Mesendoderm (in vitro differentiated cells): ENCODE results near the gene TAPT1. TPM values are rescaled to one million over a fixed set of nuclear protein-coding genes. Genes with fewer than 3 reads are reported as not detected.
"Not testable (repeated sequence)": the region's sequence is repeated elsewhere in the genome, so short reads cannot be mapped to it uniquely, and the experiment has no call there.

Experiments used
- DNase-seq: peaks from one replicate; pipeline ENCODE4 v3.0.0; 2013
- H2AK5ac ChIP-seq: 2 replicates; pipeline ENCODE4 v1.6.1; 2013; ENCODE audit warnings: low read length, inconsistent platforms
- H2BK120ac ChIP-seq: 2 replicates; pipeline ENCODE4 v1.6.1; 2013; ENCODE audit warnings: low read depth, mild to moderate bottlenecking, low read length, moderate library complexity, mixed read lengths
- H2BK15ac ChIP-seq: replicated peaks from 2 replicates; pipeline ENCODE4 v1.6.1; 2013; ENCODE audit warnings: low read depth, mild to moderate bottlenecking, moderate library complexity
- H2BK5ac ChIP-seq: 2 replicates; pipeline ENCODE4 v1.6.1; 2013; ENCODE audit warnings: low read length, inconsistent platforms
- H3K18ac ChIP-seq: 2 replicates; pipeline ENCODE4 v1.6.1; 2013; ENCODE audit warnings: mild to moderate bottlenecking, low read length, mixed read lengths
- H3K23ac ChIP-seq: one replicate; pipeline ENCODE4 v1.6.1; 2013; ENCODE audit warnings: low read length
- H3K27ac ChIP-seq: 2 replicates; pipeline ENCODE4 v1.5.1; 2013; ENCODE audit warnings: low read depth, mild to moderate bottlenecking, inconsistent platforms, low read length, moderate library complexity
- H3K27me3 ChIP-seq: 2 replicates; pipeline ENCODE4 v1.6.1; 2013; ENCODE audit warnings: low read length, control low read depth, mild to moderate bottlenecking, inconsistent platforms; ENCODE audit not compliant: insufficient read depth, poor library complexity
- H3K36me3 ChIP-seq: 2 replicates; pipeline ENCODE4 v1.6.1; 2013; ENCODE audit warnings: low read length, inconsistent platforms; ENCODE audit not compliant: control insufficient read depth, insufficient read depth
- H3K4ac ChIP-seq: one replicate; pipeline ENCODE4 v1.6.1; 2013; ENCODE audit warnings: low read depth, mild to moderate bottlenecking, low read length, moderate library complexity
- H3K4me1 ChIP-seq: 2 replicates; pipeline ENCODE4 v1.6.1; 2013; ENCODE audit warnings: low read depth, low read length, inconsistent platforms; ENCODE audit not compliant: control insufficient read depth
- H3K4me2 ChIP-seq: 2 replicates; pipeline ENCODE4 v1.6.1; 2013; ENCODE audit warnings: low read length
- H3K4me3 ChIP-seq: 2 replicates; pipeline ENCODE4 v1.5.1; 2013; ENCODE audit warnings: mild to moderate bottlenecking, low read length
- H3K56ac ChIP-seq: one replicate; pipeline ENCODE4 v1.6.1; 2013; ENCODE audit warnings: low read length
- H3K79me1 ChIP-seq: 2 replicates; pipeline ENCODE4 v1.6.1; 2013; ENCODE audit warnings: low read length, inconsistent platforms
- H3K79me2 ChIP-seq: 2 replicates; pipeline ENCODE4 v1.6.1; 2013; ENCODE audit warnings: mild to moderate bottlenecking, low read length; ENCODE audit not compliant: control insufficient read depth, insufficient read depth
- H3K9ac ChIP-seq: 2 replicates; pipeline ENCODE4 v1.6.1; 2013; ENCODE audit warnings: low read length, inconsistent platforms
- H4K5ac ChIP-seq: one replicate; pipeline ENCODE4 v1.6.1; 2013; ENCODE audit warnings: low read length
- H4K8ac ChIP-seq: one replicate; pipeline ENCODE4 v1.6.1; 2013; ENCODE audit warnings: low read depth, mild to moderate bottlenecking, control low read depth, low read length, moderate library complexity
- WGBS: extraction: QIAGEN DNeasy Blood & Tissue Kit; methylation state at CpG from one replicate; pipeline ENCODE4 v1.1.7; 2013; ENCODE audit warnings: low lambda C conversion rate, missing lambda C conversion rate; ENCODE audit not compliant: insufficient coverage; ENCODE audit errors: extremely low coverage; 5-methylcytosine and 5-hydroxymethylcytosine counted together
- polyA plus RNA-seq, 2 experiments: library from polyadenylated mRNA; stranded (reverse); fragments of 200-250 nt; gene quantifications; one replicate each; pipeline ENCODE4 v1.2.3, GENCODE V29; 2013

TAPT1 gene
- 4.5 TPM for polyA plus RNA-seq (2013, experiment 1 of 2)
- polyA plus RNA-seq (2013, experiment 2 of 2) = 4.7 TPM

- Histone ChIP-seq H3K4me3 (peak within 1 kb of the TSS; percentile 76), H4K8ac (peak within 1 kb of the TSS; percentile 65), H3K4ac (peak within 1 kb of the TSS; percentile 77), H3K9ac (peak within 1 kb of the TSS; percentile 87), H2AK5ac (no peak within 1 kb of the TSS), H2BK120ac (peak within 1 kb of the TSS; percentile 34), H3K4me2 (peak within 1 kb of the TSS; percentile 83), H3K27me3 (no peaks in the 10 kb centered on the region), H3K36me3 (no peaks in the 10 kb centered on the region), H2BK5ac (no peak within 1 kb of the TSS), H3K79me1 (peaks cover 3% of the 10 kb centered on the region), H2BK15ac (no peak within 1 kb of the TSS), H3K18ac (peak within 1 kb of the TSS; percentile 95), H3K27ac (peak within 1 kb of the TSS; percentile 98), H4K5ac (no peak within 1 kb of the TSS), H3K4me1 (peaks cover 4% of the 10 kb centered on the region), H3K23ac (no peak within 1 kb of the TSS), H3K56ac (peak within 1 kb of the TSS; percentile 93), H3K79me2 (peaks cover 6% of the 10 kb centered on the region)
- no CpG with 5 or more reads among the region's 143 CpGs for WGBS
- peak; percentile 66 for DNase-seq
Measured at GRCh38 chr4:16225863-16226815, at the start of gene TAPT1. TSS of gene TAPT1 (minus strand) at chr4:16226471. CDS start at chr4:16226457, 14 bp downstream.

- H3K23ac ChIP-seq = no peak overlapping the region
- no peak overlapping the region for H3K56ac ChIP-seq
- H3K9ac ChIP-seq = no peak overlapping the region
- no CpG with 5 or more reads among the region's 4 CpGs for WGBS
- H3K27ac ChIP-seq = no peak overlapping the region
- no peaks in the 10 kb centered on the region for H3K36me3 ChIP-seq
- H3K4ac ChIP-seq = no peak overlapping the region
- H3K79me2 ChIP-seq = no peaks in the 10 kb centered on the region
- H2AK5ac ChIP-seq = no peak overlapping the region
- no peak overlapping the region for H2BK120ac ChIP-seq
- DNase-seq = no peak
- no peak overlapping the region for H2BK5ac ChIP-seq
- H3K4me3 ChIP-seq = no peak overlapping the region
- H2BK15ac ChIP-seq = no peak overlapping the region
- H3K4me1 ChIP-seq = no peaks in the 10 kb centered on the region
- H3K27me3 ChIP-seq = no peaks in the 10 kb centered on the region
- no peak overlapping the region for H4K8ac ChIP-seq
- no peak overlapping the region for H3K4me2 ChIP-seq
- no peak overlapping the region for H4K5ac ChIP-seq
- H3K79me1 ChIP-seq = no peaks in the 10 kb centered on the region
- H3K18ac ChIP-seq = no peak overlapping the region
Measured at GRCh38 chr4:16271411-16271810, 45.1 kb upstream of the TAPT1 start.

GRCh38 chr4:16270454-16271328 lies 44.4 kb upstream of the TAPT1 start:
- Histone ChIP-seq H3K36me3 (no peaks in the 10 kb centered on the region), H2BK5ac (no peak overlapping the region), H3K79me1 (no peaks in the 10 kb centered on the region), H4K5ac (no peak overlapping the region), H2BK15ac (no peak overlapping the region), H3K23ac (no peak overlapping the region), H3K18ac (no peak overlapping the region), H3K4ac (no peak overlapping the region), H2BK120ac (no peak overlapping the region), H3K56ac (no peak overlapping the region), H3K27ac (no peak overlapping the region), H3K27me3 (no peaks in the 10 kb centered on the region), H3K79me2 (no peaks in the 10 kb centered on the region), H3K4me2 (no peak overlapping the region), H3K4me3 (no peak overlapping the region), H2AK5ac (no peak overlapping the region), H4K8ac (no peak overlapping the region), H3K4me1 (no peaks in the 10 kb centered on the region), H3K9ac (no peak overlapping the region)
- WGBS = no CpG with 5 or more reads among the region's 6 CpGs
- peak; percentile 46 for DNase-seq

GRCh38 chr4:16269742-16270453 lies 43.6 kb upstream of the TAPT1 start:
- not testable (repeated sequence) for H3K36me3 ChIP-seq, H2AK5ac ChIP-seq, H3K18ac ChIP-seq, H2BK5ac ChIP-seq, H3K27me3 ChIP-seq, H3K23ac ChIP-seq, H3K4me1 ChIP-seq, H3K9ac ChIP-seq, H3K79me2 ChIP-seq, H3K4me3 ChIP-seq, H3K4ac ChIP-seq, H4K5ac ChIP-seq, H3K27ac ChIP-seq, H3K4me2 ChIP-seq, H2BK120ac ChIP-seq, H3K79me1 ChIP-seq, H2BK15ac ChIP-seq, H4K8ac ChIP-seq, DNase-seq, H3K56ac ChIP-seq
- no CpG with 5 or more reads among the region's 4 CpGs for WGBS

GRCh38 chr4:16269240-16269639 lies 43.0 kb upstream of the TAPT1 start:
- Histone ChIP-seq H3K4ac (no peak overlapping the region), H3K9ac (no peak overlapping the region), H3K56ac (no peak overlapping the region), H2AK5ac (no peak overlapping the region), H4K8ac (no peak overlapping the region), H3K18ac (no peak overlapping the region), H3K27ac (no peak overlapping the region), H2BK15ac (no peak overlapping the region), H3K4me2 (no peak overlapping the region), H2BK5ac (no peak overlapping the region), H3K79me1 (no peaks in the 10 kb centered on the region), H4K5ac (no peak overlapping the region), H3K27me3 (no peaks in the 10 kb centered on the region), H3K79me2 (no peaks in the 10 kb centered on the region), H3K36me3 (no peaks in the 10 kb centered on the region), H2BK120ac (no peak overlapping the region), H3K23ac (no peak overlapping the region), H3K4me3 (no peak overlapping the region), H3K4me1 (no peaks in the 10 kb centered on the region)
- DNase-seq = no peak
- no CpG with 5 or more reads among the region's 1 CpG for WGBS
